Body of pancreas (tissue), 4 donors: ENCODE data around the gene USP17L11. TPM values are rescaled to one million over a fixed set of nuclear protein-coding genes. Genes with fewer than 3 reads are reported as not detected.
"Not testable (repeated sequence)": the region's sequence is repeated elsewhere in the genome, so short reads cannot be mapped to it uniquely, and the experiment has no call there.

Experiments
- ATAC-seq: fragments of 150-250 bp; one replicate; pipeline ENCODE4 v1.9.1; 2016
- DNase-seq, 4 donors: peaks; one replicate each; pipeline ENCODE4 v3.0.0-alpha.2; 2019
- H3K27ac ChIP-seq, 4 donors: fragments of 200-600 bp; sonication (generic); 1 replicate in 3 of 4; 2 replicates in 1 of 4; pipeline versions ENCODE4 v1.5.1 to v1.6.1; 2016 to 2019; ENCODE audit warnings: mild to moderate bottlenecking in 1 of 4, mixed read lengths in 1 of 4, moderate library complexity in 1 of 4
- H3K27me3 ChIP-seq, 2 donors: fragments of 200-600 bp; sonication (generic); one replicate each; pipeline ENCODE4 v1.6.0; 2016; ENCODE audit warnings: mild to moderate bottlenecking in 1 of 2
- H3K36me3 ChIP-seq, 2 donors: fragments of 200-600 bp; sonication (generic); replicated peaks in 1 of 2; 2 replicates each; pipeline ENCODE4 v1.5.1; 2016; ENCODE audit warnings: low read depth in 2 of 2; ENCODE audit not compliant: insufficient read depth in 1 of 2
- H3K4me1 ChIP-seq: fragments of 200-600 bp; sonication (generic); one replicate; pipeline ENCODE4 v1.6.0; 2016
- H3K4me3 ChIP-seq, 2 donors: fragments of 200-600 bp; sonication (generic); 1 replicate in 1 of 2; 2 replicates in 1 of 2; pipeline ENCODE4 v1.5.1; 2016 to 2019
- H3K9me3 ChIP-seq, 3 donors: fragments of 200-600 bp; sonication (generic); 1 replicate in 2 of 3; 2 replicates in 1 of 3; pipeline ENCODE4 v1.5.1; 2016
- WGBS, 2 donors: methylation state at CpG; one replicate each; pipeline ENCODE4 v1.1.5; 2017; 5-methylcytosine and 5-hydroxymethylcytosine counted together
- intact Hi-C: fragments of 100-400 bp; cut with DNase I; formaldehyde crosslinking; loops from one replicate; pipeline ENCODE4 v1.15.1; 2023
- total RNA-seq, 2 donors: library from RNA; depleted of rRNA; stranded (reverse); fragments of >200 nt; gene quantifications; one replicate each; pipeline ENCODE4 v1.1.0, GENCODE V29; 2016

Gene USP17L11
- total RNA-seq, 2 donors from 2014 or later = not detected

GRCh38 chr4:9247953-9248680, 32.9 kb downstream of the USP17L11 start, which contains the start of gene USP17L18:
Gene USP17L18 (plus strand): TSS chr4:9248630. CDS start chr4:9248630, 0 bp downstream.
- H3K27me3 ChIP-seq, H3K36me3 ChIP-seq, H3K27ac ChIP-seq, H3K9me3 ChIP-seq, H3K4me3 ChIP-seq, intact Hi-C loops, H3K4me1 ChIP-seq, ATAC-seq: not testable (repeated sequence)
- peak; percentile 1 to 20 (median 6) for DNase-seq
- 74 to 82% methylated on average over 10 to 11 of the region's 26 CpGs for WGBS, 2 donors

- H3K4me1 ChIP-seq, ATAC-seq: not testable (repeated sequence)
Measured at GRCh38 chr4:9253078-9253477, 37.9 kb downstream of the USP17L11 start, which contains the start of gene USP17L19. Gene USP17L19 (plus strand): TSS chr4:9253378. CDS start chr4:9253378, 0 bp downstream.

GRCh38 chr4:9257824-9258223, 42.6 kb downstream of the USP17L11 start, which contains the start of gene USP17L20:
Gene USP17L20 (plus strand): TSS chr4:9258124. CDS start chr4:9258124, 0 bp downstream.
- ATAC-seq, H3K9me3 ChIP-seq: not testable (repeated sequence)

More at GRCh38 chr4:9253078-9253477, 37.9 kb downstream of the USP17L11 start, which contains the start of gene USP17L19:
- H3K9me3 ChIP-seq, H3K27me3 ChIP-seq, H3K4me3 ChIP-seq, DNase-seq, H3K27ac ChIP-seq, intact Hi-C loops, H3K36me3 ChIP-seq: not testable (repeated sequence)
- no CpG with 5 or more reads among the region's 13 CpGs for WGBS, 2 donors

GRCh38 chr4:9262572-9262971, 47.4 kb downstream of the USP17L11 start, which contains the start of gene USP17L21:
Gene USP17L21 (plus strand): TSS chr4:9262872. CDS start chr4:9262872, 0 bp downstream.
- H3K4me3 ChIP-seq, H3K27me3 ChIP-seq, H3K4me1 ChIP-seq, intact Hi-C loops, H3K27ac ChIP-seq, ATAC-seq, DNase-seq, H3K36me3 ChIP-seq, H3K9me3 ChIP-seq: not testable (repeated sequence)
- no CpG with 5 or more reads among the region's 13 CpGs for whole genome bisulfite sequencing, 2 donors

More at GRCh38 chr4:9257824-9258223, 42.6 kb downstream of the USP17L11 start, which contains the start of gene USP17L20:
- intact Hi-C loops, H3K27me3 ChIP-seq, DNase-seq, H3K4me1 ChIP-seq, H3K36me3 ChIP-seq, H3K27ac ChIP-seq, H3K4me3 ChIP-seq: not testable (repeated sequence)
- no CpG with 5 or more reads among the region's 15 CpGs for WGBS, 2 donors

Other genes with a start within 250 kb of the USP17L11 start
- gene FAM90A26, start 45.0 kb upstream of the USP17L11 start, total RNA-seq = not detected
- gene USP17L10, start 4.7 kb upstream of the USP17L11 start, total RNA-seq = not detected
- not detected for gene USP17L12, start 4.7 kb downstream of the USP17L11 start, total RNA-seq
- not detected for gene USP17L13, start 9.5 kb downstream of the USP17L11 start, total RNA-seq
- gene USP17L15, start 19.0 kb downstream of the USP17L11 start, total RNA-seq = not detected
- not detected for gene USP17L17, start 28.5 kb downstream of the USP17L11 start, total RNA-seq
- gene USP17L18, start 33.2 kb downstream of the USP17L11 start, total RNA-seq = not detected
- gene USP17L19, start 38.0 kb downstream of the USP17L11 start, total RNA-seq = not detected
- gene USP17L20, start 42.7 kb downstream of the USP17L11 start, total RNA-seq = not detected
- gene USP17L21, start 47.5 kb downstream of the USP17L11 start, total RNA-seq = not detected
- gene USP17L22, start 52.2 kb downstream of the USP17L11 start, total RNA-seq = not detected
- not detected for gene USP17L24, start 109.8 kb downstream of the USP17L11 start, total RNA-seq
- not detected for gene USP17L25, start 114.5 kb downstream of the USP17L11 start, total RNA-seq
- gene USP17L26, start 119.3 kb downstream of the USP17L11 start, total RNA-seq = not detected
- not detected for gene USP17L5, start 124.0 kb downstream of the USP17L11 start, total RNA-seq
- gene USP17L27, start 128.7 kb downstream of the USP17L11 start, total RNA-seq = not detected
- not detected for gene USP17L28, start 133.5 kb downstream of the USP17L11 start, total RNA-seq
- not detected for gene USP17L29, start 138.2 kb downstream of the USP17L11 start, total RNA-seq
- not detected for gene USP17L30, start 147.7 kb downstream of the USP17L11 start, total RNA-seq
- gene DEFB131A, start 229.0 kb downstream of the USP17L11 start, total RNA-seq = not detected